Skeletal muscle cell (primary cell): Measurements from ENCODE around the gene SYNGR1.
"Not testable (repeated sequence)": the region's sequence is repeated elsewhere in the genome, so short reads cannot be mapped to it uniquely, and the experiment has no call there.

ENCODE experiments used
- DNase-seq: peaks from one replicate; pipeline ENCODE4 v3.0.0-alpha.2; 2010; ENCODE audit warnings: low read depth
- H3K4me3 ChIP-seq: 2 replicates; pipeline ENCODE4 v1.5.1; 2011; ENCODE audit warnings: low read depth, mild to moderate bottlenecking, control low read depth, low read length, moderate library complexity

The SYNGR1 gene

GRCh38 chr22:39392341-39392948 lies 42.7 kb downstream of the SYNGR1 start:
- H3K4me3 ChIP-seq = no peak overlapping the region
- no peak for DNase-seq

GRCh38 chr22:39395936-39396796 lies 46.4 kb downstream of the SYNGR1 start:
- no peak for DNase-seq
- H3K4me3 ChIP-seq = no peak overlapping the region

GRCh38 chr22:39396797-39397195 lies 47.0 kb downstream of the SYNGR1 start:
- DNase-seq = no peak
- H3K4me3 ChIP-seq = no peak overlapping the region

- no peak for DNase-seq
- H3K4me3 ChIP-seq = no peak overlapping the region
These were observed 51.5 kb downstream of the SYNGR1 start for GRCh38 chr22:39401301-39401631.

GRCh38 chr22:39405346-39406085 lies 55.7 kb downstream of the SYNGR1 start:
- peak; percentile 41 for DNase-seq
- H3K4me3 ChIP-seq = peak overlapping the region; percentile 8

- DNase-seq = no peak
- H3K4me3 ChIP-seq = no peak overlapping the region
These were observed 58.4 kb downstream of the SYNGR1 start for GRCh38 chr22:39408173-39408572.

GRCh38 chr22:39408807-39409206 lies 59.0 kb downstream of the SYNGR1 start:
- H3K4me3 ChIP-seq = no peak overlapping the region
- no peak for DNase-seq

GRCh38 chr22:39409516-39410029 lies 59.8 kb downstream of the SYNGR1 start:
- no peak for DNase-seq

GRCh38 chr22:39410264-39410663 lies 60.5 kb downstream of the SYNGR1 start:
- no peak for DNase-seq
- H3K4me3 ChIP-seq = no peak overlapping the region

More at GRCh38 chr22:39409516-39410029, 59.8 kb downstream of the SYNGR1 start:
- H3K4me3 ChIP-seq = no peak overlapping the region

GRCh38 chr22:39411828-39412365 lies 62.1 kb downstream of the SYNGR1 start:
- DNase-seq, H3K4me3 ChIP-seq: not testable (repeated sequence)

GRCh38 chr22:39413204-39413603 lies 63.4 kb downstream of the SYNGR1 start:
- not testable (repeated sequence) for H3K4me3 ChIP-seq, DNase-seq

- no peak overlapping the region for H3K4me3 ChIP-seq
- DNase-seq = no peak
These were observed 64.6 kb downstream of the SYNGR1 start for GRCh38 chr22:39414377-39414776.

GRCh38 chr22:39414886-39415285 lies 65.1 kb downstream of the SYNGR1 start:
- no peak for DNase-seq

GRCh38 chr22:39415506-39415905 lies 65.7 kb downstream of the SYNGR1 start:
- DNase-seq = no peak
- no peak overlapping the region for H3K4me3 ChIP-seq

More at GRCh38 chr22:39414886-39415285, 65.1 kb downstream of the SYNGR1 start:
- H3K4me3 ChIP-seq = no peak overlapping the region

GRCh38 chr22:39416319-39416718 lies 66.5 kb downstream of the SYNGR1 start:
- no peak overlapping the region for H3K4me3 ChIP-seq
- no peak for DNase-seq

GRCh38 chr22:39417641-39418040 lies 67.8 kb downstream of the SYNGR1 start:
- no peak for DNase-seq

GRCh38 chr22:39418696-39419095 lies 68.9 kb downstream of the SYNGR1 start:
- no peak for DNase-seq
- no peak overlapping the region for H3K4me3 ChIP-seq

More at GRCh38 chr22:39417641-39418040, 67.8 kb downstream of the SYNGR1 start:
- no peak overlapping the region for H3K4me3 ChIP-seq

GRCh38 chr22:39419096-39419495 lies 69.3 kb downstream of the SYNGR1 start:
- no peak overlapping the region for H3K4me3 ChIP-seq
- DNase-seq = no peak

- no peak for DNase-seq
- H3K4me3 ChIP-seq = no peak overlapping the region
These were observed 70.1 kb downstream of the SYNGR1 start for GRCh38 chr22:39419911-39420310.

GRCh38 chr22:39421691-39422090 lies 71.9 kb downstream of the SYNGR1 start:
- no peak overlapping the region for H3K4me3 ChIP-seq
- no peak for DNase-seq
